T-helper 17 cell (primary cell): ENCODE measurements around the gene CFAP100. TPM values are rescaled to one million over a fixed set of nuclear protein-coding genes. Genes with fewer than 3 reads are reported as not detected.

Experiments
- ATAC-seq: fragments of 150-1000 bp; cut with Tn5 transposase; 2 replicates; pipeline ENCODE4 v1.10.0; 2021; ENCODE audit warnings: mild to moderate bottlenecking, moderate library complexity
- DNase-seq, 3 donors: peaks; one replicate each; pipeline versions ENCODE4 v3.0.0 to v3.0.0-alpha.2; 2020 to 2021
- H3K9me3 ChIP-seq: one replicate; pipeline ENCODE4 v1.7.0; 2013; ENCODE audit warnings: low read length, mild to moderate bottlenecking; ENCODE audit not compliant: control insufficient read depth, poor library complexity, severe bottlenecking
- H3K27ac Mint-ChIP-seq: one replicate; pipeline ENCODE4 v1.8.0; 2022; ENCODE audit warnings: mild to moderate bottlenecking, moderate library complexity, mixed read lengths
- H3K27me3 Mint-ChIP-seq: one replicate; pipeline ENCODE4 v1.8.0; 2022; ENCODE audit warnings: mixed read lengths
- H3K36me3 Mint-ChIP-seq: one replicate; pipeline ENCODE4 v1.8.0; 2022; ENCODE audit warnings: low read depth, mixed read lengths
- H3K4me1 Mint-ChIP-seq: one replicate; pipeline ENCODE4 v1.8.0; 2022; ENCODE audit warnings: mild to moderate bottlenecking, mixed read lengths
- H3K4me3 Mint-ChIP-seq: one replicate; pipeline ENCODE4 v1.8.0; 2022; ENCODE audit warnings: mild to moderate bottlenecking, moderate library complexity, mixed read lengths
- total RNA-seq, 4 donors: library from RNA in 2 of 4; stranded (reverse) in 2 of 4; gene quantifications; one replicate each; pipeline ENCODE4 v1.2.3 and lab custom pipeline; 2022 to 2026

Gene CFAP100
- total RNA-seq, 2 donors from 2014 or later, result not detected

DNA sequence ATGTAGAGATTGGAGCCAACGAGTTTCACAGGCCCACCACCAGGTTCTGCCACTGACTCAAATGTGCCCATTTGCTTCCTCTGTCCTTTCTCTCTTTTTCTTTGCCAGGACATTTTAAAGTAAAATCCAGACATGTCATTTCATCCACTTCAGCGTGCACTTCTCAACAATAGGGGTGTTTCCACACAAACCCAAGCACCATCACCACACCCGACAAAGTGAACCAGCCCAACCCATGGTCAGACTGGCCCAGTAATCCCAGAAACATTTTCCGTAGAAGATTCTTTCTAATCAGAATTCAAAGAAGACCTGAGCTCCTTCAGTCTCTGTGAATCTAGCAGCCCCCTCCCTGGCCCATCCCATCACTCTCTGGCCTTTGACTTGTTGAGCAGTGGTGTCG lies 13.4 kb downstream of the CFAP100 start:
- H3K27ac Mint-ChIP-seq, result no peak overlapping the region

GRCh38 chr3:126412841-126413692 lies 18.4 kb downstream of the CFAP100 start:
- H3K9me3 ChIP-seq, result no peaks in the 10 kb centered on the region
- Mint-ChIP-seq H3K27me3 (peaks cover 39% of the 10 kb centered on the region), H3K36me3 (peaks cover 2% of the 10 kb centered on the region), H3K4me3 (no peak overlapping the region), H3K27ac (no peak overlapping the region), H3K4me1 (peaks cover 2% of the 10 kb centered on the region)
- DNase-seq (no peak), ATAC-seq (no peak)

More for the DNA sequence above, 13.4 kb downstream of the CFAP100 start:
- Mint-ChIP-seq H3K36me3 (no peaks in the 10 kb centered on the region), H3K4me1 (no peaks in the 10 kb centered on the region), H3K27me3 (peaks cover 46% of the 10 kb centered on the region), H3K4me3 (no peak overlapping the region)
- no peaks in the 10 kb centered on the region for H3K9me3 ChIP-seq
- DNase-seq, result no peak
- no peak for ATAC-seq

GRCh38 chr3:126413693-126414080 lies 19.0 kb downstream of the CFAP100 start:
- Mint-ChIP-seq H3K4me3 (no peak overlapping the region), H3K4me1 (peaks cover 2% of the 10 kb centered on the region), H3K36me3 (peaks cover 2% of the 10 kb centered on the region), H3K27ac (no peak overlapping the region), H3K27me3 (peaks cover 39% of the 10 kb centered on the region)
- DNase-seq, result no peak
- H3K9me3 ChIP-seq, result no peaks in the 10 kb centered on the region
- ATAC-seq, result no peak

GRCh38 chr3:126414406-126414805 lies 19.7 kb downstream of the CFAP100 start:
- DNase-seq, result no peak
- Mint-ChIP-seq H3K4me3 (no peak overlapping the region), H3K27me3 (peaks cover 39% of the 10 kb centered on the region)

DNA sequence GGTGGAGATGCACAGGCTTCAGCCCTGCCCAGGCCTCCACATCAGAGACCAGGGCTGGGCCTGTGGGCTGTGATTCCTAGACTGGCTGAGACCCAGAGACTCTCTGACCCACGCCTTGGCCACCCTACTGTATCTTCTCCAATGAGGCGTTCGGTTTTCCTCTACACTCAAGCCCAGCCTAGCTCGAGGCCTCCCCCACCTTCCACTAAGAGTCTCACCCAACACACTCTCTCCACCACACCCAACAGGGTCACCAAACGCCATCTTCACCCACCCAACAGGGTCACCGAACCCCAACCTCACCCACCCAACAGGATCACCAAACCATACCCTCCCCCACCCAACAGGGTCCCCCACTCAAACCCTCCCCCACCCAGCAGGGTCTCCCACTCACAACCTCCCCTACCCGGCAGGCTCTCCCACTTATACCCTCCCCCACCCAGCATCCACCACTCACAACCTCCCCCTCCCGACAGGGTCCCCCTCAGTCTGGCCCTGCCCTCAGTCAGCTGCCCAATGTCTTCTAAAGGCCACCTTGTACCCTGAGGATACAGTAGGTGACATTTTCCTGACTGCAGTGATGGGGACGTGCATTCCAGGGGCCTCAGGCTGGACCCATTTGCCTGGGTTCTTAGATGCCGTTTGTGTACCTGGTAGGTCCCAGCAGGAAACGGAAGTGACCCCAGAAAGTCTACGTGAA lies 20.4 kb downstream of the CFAP100 start:
- ATAC-seq (no peak), DNase-seq (no peak)
- Mint-ChIP-seq H3K27me3 (peaks cover 39% of the 10 kb centered on the region), H3K36me3 (peaks cover 2% of the 10 kb centered on the region), H3K4me3 (no peak overlapping the region), H3K4me1 (peaks cover 2% of the 10 kb centered on the region), H3K27ac (no peak overlapping the region)
- H3K9me3 ChIP-seq, result no peaks in the 10 kb centered on the region

More at GRCh38 chr3:126414406-126414805, 19.7 kb downstream of the CFAP100 start:
- Mint-ChIP-seq H3K27ac (no peak overlapping the region), H3K4me1 (peaks cover 2% of the 10 kb centered on the region), H3K36me3 (peaks cover 2% of the 10 kb centered on the region)
- no peaks in the 10 kb centered on the region for H3K9me3 ChIP-seq
- ATAC-seq, result no peak

DNA sequence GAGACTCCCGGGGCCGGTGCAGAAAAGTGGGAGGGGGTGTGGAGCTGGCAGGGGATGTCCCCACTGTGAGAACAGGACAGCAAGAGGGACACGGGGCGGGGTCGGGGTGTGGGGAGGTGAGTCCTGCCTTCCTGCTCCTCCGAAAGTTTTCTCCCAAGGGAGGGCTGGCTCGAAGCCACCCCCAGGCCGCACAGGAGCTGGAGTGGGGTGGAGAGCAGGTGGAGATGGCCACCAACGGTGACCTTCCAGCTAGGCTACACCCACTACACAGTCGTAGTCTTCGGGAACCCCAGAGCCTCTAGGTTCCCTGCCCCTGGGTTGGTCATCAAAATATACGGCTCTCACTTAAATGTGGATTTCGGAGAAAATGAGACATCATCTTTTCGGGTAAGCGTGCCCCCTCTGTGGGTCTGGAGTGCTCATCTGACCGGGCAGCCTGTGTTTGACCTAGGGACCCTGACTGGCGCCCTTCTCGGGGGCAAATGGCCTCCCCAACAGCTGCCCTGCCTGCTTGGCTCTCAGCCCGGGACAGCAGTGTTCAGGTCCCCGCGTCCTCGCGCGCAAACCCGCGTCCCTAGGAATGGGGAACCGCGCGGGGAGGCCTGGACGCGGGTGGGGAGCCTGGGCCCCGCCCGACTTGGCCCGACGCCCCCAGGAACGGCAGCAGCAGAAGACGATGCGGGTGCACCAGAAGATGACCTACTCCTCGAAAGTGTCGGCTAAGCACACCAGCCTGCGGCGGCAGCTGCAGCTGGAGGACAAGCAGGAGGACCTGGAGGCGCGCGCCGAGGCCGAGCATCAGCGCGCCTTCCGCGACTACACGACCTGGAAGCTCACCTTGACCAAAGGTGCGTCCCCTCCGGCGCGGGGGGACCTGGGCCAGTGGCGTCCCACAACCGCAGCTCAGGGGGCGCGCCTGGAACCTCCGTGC lies 21.2 kb downstream of the CFAP100 start:
- Mint-ChIP-seq H3K27me3 (peaks cover 32% of the 10 kb centered on the region), H3K27ac (no peak overlapping the region), H3K4me1 (peaks cover 2% of the 10 kb centered on the region), H3K36me3 (peaks cover 2% of the 10 kb centered on the region), H3K4me3 (no peak overlapping the region)
- no peak for DNase-seq
- H3K9me3 ChIP-seq, result no peaks in the 10 kb centered on the region
- ATAC-seq, result no peak

DNA sequence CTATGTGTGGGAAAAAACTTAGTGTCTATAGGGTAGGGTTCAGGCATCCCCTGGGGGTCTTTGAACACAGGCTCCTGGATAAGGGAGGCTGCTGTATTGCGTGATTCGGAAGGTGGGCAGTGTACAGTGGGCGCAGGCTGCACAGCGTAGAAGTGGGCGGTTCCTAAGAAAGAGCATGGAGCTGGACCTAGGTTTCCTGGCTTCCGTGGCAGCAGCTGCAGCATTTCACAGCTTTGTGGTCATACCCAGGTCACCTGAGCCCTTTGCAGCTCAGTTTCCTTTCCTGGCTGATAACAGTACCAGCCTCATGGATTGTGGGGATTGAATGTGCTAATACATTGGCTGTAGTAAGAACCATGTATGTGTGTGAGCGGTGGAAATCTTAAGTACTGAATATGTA lies 22.2 kb downstream of the CFAP100 start:
- Mint-ChIP-seq H3K4me1 (peaks cover 2% of the 10 kb centered on the region), H3K27me3 (peaks cover 32% of the 10 kb centered on the region), H3K4me3 (no peak overlapping the region), H3K27ac (no peak overlapping the region), H3K36me3 (peaks cover 2% of the 10 kb centered on the region)
- DNase-seq (no peak), ATAC-seq (no peak)
- H3K9me3 ChIP-seq, result no peaks in the 10 kb centered on the region

- Mint-ChIP-seq H3K27me3 (peaks cover 26% of the 10 kb centered on the region), H3K4me1 (peaks cover 2% of the 10 kb centered on the region), H3K4me3 (no peak overlapping the region), H3K36me3 (peaks cover 2% of the 10 kb centered on the region), H3K27ac (no peak overlapping the region)
- DNase-seq, result no peak
- no peaks in the 10 kb centered on the region for H3K9me3 ChIP-seq
- ATAC-seq, result no peak
These were observed 22.8 kb downstream of the CFAP100 start for GRCh38 chr3:126417515-126417914.

DNA sequence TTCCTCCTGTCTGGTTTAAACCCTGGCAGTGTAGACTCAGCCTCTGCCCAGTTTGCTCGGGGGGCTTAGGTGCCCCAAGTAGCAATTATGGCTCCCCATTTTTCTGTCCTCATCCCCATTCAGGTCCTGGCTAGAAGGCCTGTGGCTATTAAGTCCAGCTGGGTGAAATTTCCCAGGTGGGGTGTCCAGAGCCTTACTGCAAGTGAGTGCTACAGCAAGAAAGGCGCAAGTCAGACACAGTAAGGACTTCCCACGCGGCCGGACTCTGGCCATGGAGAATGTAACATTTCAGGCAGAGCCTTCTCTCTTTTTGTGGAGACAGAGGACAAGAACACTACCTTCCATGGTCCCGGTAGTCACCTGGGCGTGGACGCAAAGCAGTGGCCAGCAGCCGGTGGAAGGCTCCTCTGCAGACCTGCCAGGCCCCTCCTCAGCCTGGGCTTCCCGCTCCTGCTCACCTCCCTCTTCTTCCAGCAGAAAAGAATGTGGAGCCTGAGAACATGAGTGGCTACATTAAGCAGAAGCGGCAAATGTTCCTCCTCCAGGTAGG lies 23.3 kb downstream of the CFAP100 start:
- H3K9me3 ChIP-seq, result no peaks in the 10 kb centered on the region
- DNase-seq (no peak), ATAC-seq (no peak)
- H3K4me3 Mint-ChIP-seq, result no peak overlapping the region
- peaks cover 2% of the 10 kb centered on the region for H3K4me1 Mint-ChIP-seq
- H3K27me3 Mint-ChIP-seq, result peaks cover 21% of the 10 kb centered on the region
- H3K36me3 Mint-ChIP-seq, result peaks cover 2% of the 10 kb centered on the region
- H3K27ac Mint-ChIP-seq, result no peak overlapping the region

DNA sequence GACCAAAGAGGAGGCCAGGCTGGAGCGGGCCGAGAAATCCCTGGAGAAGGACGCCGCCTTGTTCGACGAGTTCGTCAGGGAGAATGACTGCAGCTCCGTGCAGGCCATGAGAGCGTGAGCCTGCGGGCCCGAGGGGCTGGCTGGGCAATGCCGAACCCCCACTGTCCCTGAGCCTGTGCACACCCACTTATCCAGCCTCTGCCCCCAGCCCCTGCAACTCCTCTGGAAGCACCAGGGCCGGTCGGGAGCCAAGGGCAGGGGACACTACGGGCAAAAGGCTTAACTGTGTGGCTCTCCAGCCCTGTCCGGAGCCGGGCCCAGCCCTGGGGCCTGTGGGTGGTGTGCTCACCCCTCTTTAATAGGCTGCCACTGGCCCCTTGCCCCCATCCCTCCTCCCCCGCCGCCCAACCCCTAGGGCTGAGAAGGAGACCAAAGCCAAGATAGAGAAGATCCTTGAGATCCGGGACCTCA lies 24.0 kb downstream of the CFAP100 start:
- H3K4me3 Mint-ChIP-seq, result no peak overlapping the region
- ATAC-seq, result no peak

GRCh38 chr3:126419151-126419703 lies 24.5 kb downstream of the CFAP100 start:
- no peak for ATAC-seq
- DNase-seq, result no peak
- no peak overlapping the region for H3K27ac Mint-ChIP-seq
- H3K27me3 Mint-ChIP-seq, result peaks cover 15% of the 10 kb centered on the region
- H3K4me3 Mint-ChIP-seq, result no peak overlapping the region
- peaks cover 2% of the 10 kb centered on the region for H3K4me1 Mint-ChIP-seq
- no peaks in the 10 kb centered on the region for H3K9me3 ChIP-seq
- H3K36me3 Mint-ChIP-seq, result peaks cover 2% of the 10 kb centered on the region

More for the DNA sequence above, 24.0 kb downstream of the CFAP100 start:
- Mint-ChIP-seq H3K4me1 (peaks cover 2% of the 10 kb centered on the region), H3K36me3 (peaks cover 2% of the 10 kb centered on the region), H3K27ac (no peak overlapping the region), H3K27me3 (peaks cover 20% of the 10 kb centered on the region)
- no peak for DNase-seq
- no peaks in the 10 kb centered on the region for H3K9me3 ChIP-seq
